DND-41 (cell line): Measurements from ENCODE around the gene IL18RAP.

Experiments
- ATAC-seq: fragments of 200-7000 bp; cut with Tn5 transposase; 3 replicates; pipeline ENCODE4 v1.9.1; 2021; ENCODE audit warnings: low read depth; ENCODE audit not compliant: insufficient read depth
- DNase-seq: peaks from one replicate; pipeline ENCODE4 v3.0.0-alpha.2; 2020
- H2AFZ ChIP-seq: 2 replicates; pipeline ENCODE4 v1.6.0; 2012; ENCODE audit warnings: low read depth, low read length
- H3K27ac ChIP-seq: 2 replicates; pipeline ENCODE4 v1.5.1; 2012; ENCODE audit warnings: low read length, inconsistent platforms
- H3K27me3 ChIP-seq: fragments of 200-600 bp; sonication (generic); 2 replicates; pipeline ENCODE4 v1.6.0; 2012; ENCODE audit warnings: low read length, mild to moderate bottlenecking, inconsistent platforms; ENCODE audit not compliant: insufficient read depth, poor library complexity
- H3K36me3 ChIP-seq: 2 replicates; pipeline ENCODE4 v1.5.1; 2012; ENCODE audit warnings: low read length, inconsistent platforms; ENCODE audit not compliant: insufficient read depth
- H3K4me1 ChIP-seq: 2 replicates; pipeline ENCODE4 v1.5.1; 2012; ENCODE audit warnings: mild to moderate bottlenecking, low read length; ENCODE audit not compliant: insufficient read depth
- H3K4me2 ChIP-seq: 2 replicates; pipeline ENCODE4 v1.6.0; 2012; ENCODE audit warnings: mild to moderate bottlenecking, moderate library complexity, low read length, inconsistent platforms; ENCODE audit not compliant: insufficient read depth
- H3K4me3 ChIP-seq, 2 experiments: fragments of 200-600 bp in 1 of 2; shearing (Covaris generic) in 1 of 2; 2 replicates each; pipeline ENCODE4 v1.5.1; 2012 to 2016; ENCODE audit warnings: inconsistent platforms in 2 of 2, low read length in 2 of 2, mild to moderate bottlenecking in 2 of 2, low read depth in 1 of 2, moderate library complexity in 1 of 2
- H3K79me2 ChIP-seq: 2 replicates; pipeline ENCODE4 v1.6.0; 2012; ENCODE audit warnings: low read length, inconsistent platforms; ENCODE audit not compliant: insufficient read depth
- H3K9ac ChIP-seq: 2 replicates; pipeline ENCODE4 v1.6.0; 2012; ENCODE audit warnings: low read depth, mild to moderate bottlenecking, inconsistent platforms, low read length, moderate library complexity
- H3K9me3 ChIP-seq: 2 replicates; pipeline ENCODE4 v1.5.1; 2012; ENCODE audit warnings: low read length, moderate library complexity, mild to moderate bottlenecking, inconsistent platforms; ENCODE audit not compliant: insufficient read depth, severe bottlenecking
- H4K20me1 ChIP-seq: 2 replicates; pipeline ENCODE4 v1.6.0; 2012; ENCODE audit warnings: low read length; ENCODE audit not compliant: insufficient read depth
- EZH2 ChIP-seq: IDR thresholded peaks from 3 replicates; pipeline ENCODE4 v1.6.1; 2012; ENCODE audit warnings: borderline replicate concordance, low read depth, mild to moderate bottlenecking, moderate library complexity, low read length, inconsistent platforms; ENCODE audit not compliant: severe bottlenecking
- TF ChIP-seq, protein P1 (sequence below): IDR thresholded peaks from 2 replicates; pipeline ENCODE4 v1.5.1; 2012; ENCODE audit warnings: borderline replicate concordance, low read length, moderate library complexity, mild to moderate bottlenecking; ENCODE audit not compliant: poor library complexity, severe bottlenecking; ENCODE audit errors: extremely low read depth

Gene IL18RAP

DNA sequence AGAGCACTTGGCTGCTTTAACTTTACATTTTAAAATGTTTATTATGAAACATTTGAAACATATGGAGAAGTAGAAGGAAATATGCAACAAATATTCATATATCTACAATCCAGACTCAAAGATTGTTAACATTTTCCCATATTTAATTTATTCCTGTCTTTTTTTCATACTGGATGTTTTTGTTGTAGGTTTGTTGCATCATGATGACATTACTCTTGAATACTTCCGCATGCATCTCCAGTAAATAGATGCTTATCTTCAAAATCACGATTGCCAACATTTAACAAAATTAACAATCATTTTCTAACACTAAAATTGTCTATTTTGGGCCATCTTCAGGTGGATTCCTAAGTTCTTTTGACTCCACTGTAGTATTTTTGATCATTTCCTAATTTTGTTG lies 21.1 kb upstream of the IL18RAP start:
- H3K27ac ChIP-seq = no peak overlapping the region
- DNase-seq = no peak
- no peaks in the 10 kb centered on the region for H3K4me1 ChIP-seq
- no peaks in the 10 kb centered on the region for H3K9me3 ChIP-seq
- H3K27me3 ChIP-seq = no peaks in the 10 kb centered on the region
- H2AFZ ChIP-seq = no peak overlapping the region
- ATAC-seq = no peak
- no peak overlapping the region for H3K4me2 ChIP-seq
- TF ChIP-seq, protein P1, sequence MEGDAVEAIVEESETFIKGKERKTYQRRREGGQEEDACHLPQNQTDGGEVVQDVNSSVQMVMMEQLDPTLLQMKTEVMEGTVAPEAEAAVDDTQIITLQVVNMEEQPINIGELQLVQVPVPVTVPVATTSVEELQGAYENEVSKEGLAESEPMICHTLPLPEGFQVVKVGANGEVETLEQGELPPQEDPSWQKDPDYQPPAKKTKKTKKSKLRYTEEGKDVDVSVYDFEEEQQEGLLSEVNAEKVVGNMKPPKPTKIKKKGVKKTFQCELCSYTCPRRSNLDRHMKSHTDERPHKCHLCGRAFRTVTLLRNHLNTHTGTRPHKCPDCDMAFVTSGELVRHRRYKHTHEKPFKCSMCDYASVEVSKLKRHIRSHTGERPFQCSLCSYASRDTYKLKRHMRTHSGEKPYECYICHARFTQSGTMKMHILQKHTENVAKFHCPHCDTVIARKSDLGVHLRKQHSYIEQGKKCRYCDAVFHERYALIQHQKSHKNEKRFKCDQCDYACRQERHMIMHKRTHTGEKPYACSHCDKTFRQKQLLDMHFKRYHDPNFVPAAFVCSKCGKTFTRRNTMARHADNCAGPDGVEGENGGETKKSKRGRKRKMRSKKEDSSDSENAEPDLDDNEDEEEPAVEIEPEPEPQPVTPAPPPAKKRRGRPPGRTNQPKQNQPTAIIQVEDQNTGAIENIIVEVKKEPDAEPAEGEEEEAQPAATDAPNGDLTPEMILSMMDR = no peak
- no peak for TF ChIP-seq EZH2
- H3K9ac ChIP-seq = no peak overlapping the region
- no peaks in the 10 kb centered on the region for H4K20me1 ChIP-seq
- H3K4me3 ChIP-seq = no peak overlapping the region
- H3K36me3 ChIP-seq = no peaks in the 10 kb centered on the region
- no peaks in the 10 kb centered on the region for H3K79me2 ChIP-seq

DNA sequence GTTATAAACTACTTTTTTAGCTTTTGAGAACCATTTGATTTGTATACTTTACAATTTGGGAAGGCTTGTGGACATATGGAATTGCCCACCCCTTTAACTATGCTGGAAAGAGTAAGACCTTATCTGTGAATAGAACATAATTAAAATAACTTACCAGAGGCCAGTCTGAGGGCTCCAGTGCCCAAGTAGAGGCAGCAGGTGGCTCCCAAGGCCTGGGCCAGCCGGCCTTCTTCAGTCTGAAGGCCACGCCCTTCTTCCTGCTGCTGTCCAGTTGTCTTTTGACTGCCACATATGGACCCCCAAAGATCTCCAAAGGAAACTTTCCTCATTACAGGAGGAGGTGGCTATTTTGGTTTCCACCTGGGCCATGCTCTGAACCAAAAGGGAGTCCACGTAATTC lies 12.0 kb upstream of the IL18RAP start:
- Histone ChIP-seq H3K27ac (no peak overlapping the region), H3K36me3 (no peaks in the 10 kb centered on the region), H4K20me1 (no peaks in the 10 kb centered on the region), H3K9me3 (peaks cover 17% of the 10 kb centered on the region), H3K9ac (no peak overlapping the region), H3K4me1 (no peaks in the 10 kb centered on the region), H2AFZ (no peak overlapping the region), H3K4me2 (no peak overlapping the region), H3K79me2 (no peaks in the 10 kb centered on the region), H3K4me3 (no peak overlapping the region), H3K27me3 (no peaks in the 10 kb centered on the region)
- TF ChIP-seq, protein P1 = no peak
- no peak for TF ChIP-seq EZH2
- no peak for DNase-seq
- no peak for ATAC-seq

DNA sequence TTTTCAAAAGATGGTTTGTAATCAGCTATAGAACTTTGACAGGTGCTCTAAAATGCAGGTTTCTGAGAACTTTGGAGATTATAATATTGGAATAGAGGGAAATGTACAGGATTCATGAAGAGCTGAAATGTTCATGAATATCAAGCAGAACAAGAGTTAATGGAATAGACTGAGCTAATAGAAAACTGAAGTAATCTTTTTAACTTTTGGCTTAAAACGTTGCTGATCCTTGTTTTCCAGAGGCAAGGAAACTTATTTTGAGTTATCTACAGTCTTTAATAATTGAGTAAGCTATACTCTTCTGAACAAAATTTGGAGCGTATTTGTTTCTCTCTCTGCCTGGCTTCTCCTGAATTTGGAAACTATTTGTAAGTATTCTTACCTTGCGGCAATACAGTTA lies 10.8 kb upstream of the IL18RAP start:
- Histone ChIP-seq H3K27ac (no peak overlapping the region), H3K36me3 (no peaks in the 10 kb centered on the region), H4K20me1 (no peaks in the 10 kb centered on the region), H3K4me2 (no peak overlapping the region), H3K27me3 (no peaks in the 10 kb centered on the region), H3K4me3 (no peak overlapping the region), H3K9ac (no peak overlapping the region), H3K9me3 (peaks cover 17% of the 10 kb centered on the region), H2AFZ (no peak overlapping the region), H3K4me1 (no peaks in the 10 kb centered on the region), H3K79me2 (no peaks in the 10 kb centered on the region)
- TF ChIP-seq, protein P1 = no peak
- TF ChIP-seq EZH2 = no peak
- no peak for ATAC-seq
- DNase-seq = no peak

DNA sequence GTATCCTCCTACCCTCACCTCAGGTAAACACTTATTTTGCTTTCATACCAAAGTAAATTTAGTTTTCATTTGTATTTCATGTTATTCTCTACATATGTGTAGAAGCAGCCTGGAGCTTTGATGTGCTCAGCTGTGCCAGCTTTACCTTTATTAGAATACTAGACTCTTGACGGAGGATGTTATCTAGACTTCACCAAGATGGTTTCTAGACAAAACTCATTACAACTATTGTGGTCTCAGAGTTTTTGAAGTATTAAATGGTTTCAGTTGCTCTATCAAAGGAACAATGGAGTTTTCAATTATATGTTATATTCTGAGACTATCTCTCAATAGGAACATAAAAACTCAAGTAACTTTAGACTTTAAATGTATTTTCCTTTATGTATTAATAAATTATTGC lies 5.0 kb upstream of the IL18RAP start:
- no peaks in the 10 kb centered on the region for H3K79me2 ChIP-seq
- no peak overlapping the region for H2AFZ ChIP-seq
- peaks cover 4% of the 10 kb centered on the region; the same call in 1 of the 2 replicates for H3K4me1 ChIP-seq
- no peak overlapping the region for H3K4me3 ChIP-seq
- no peaks in the 10 kb centered on the region for H3K9me3 ChIP-seq
- H3K27me3 ChIP-seq = no peaks in the 10 kb centered on the region
- H3K27ac ChIP-seq = no peak overlapping the region
- ATAC-seq (peak; percentile 67), DNase-seq (no peak)
- no peaks in the 10 kb centered on the region for H4K20me1 ChIP-seq
- H3K36me3 ChIP-seq = no peaks in the 10 kb centered on the region
- no peak overlapping the region for H3K4me2 ChIP-seq
- no peak for TF ChIP-seq EZH2
- TF ChIP-seq, protein P1 = no peak
- H3K9ac ChIP-seq = no peak overlapping the region
